K562 (cell line): ENCODE measurements around the gene CTBS. TPM values are rescaled to one million over a fixed set of nuclear protein-coding genes. Genes with fewer than 3 reads are reported as not detected.

Experiments used
- ATAC-seq: fragments of 200-7000 bp; cut with Tn5 transposase; 3 replicates; pipeline ENCODE4 v1.9.1; 2020; ENCODE audit warnings: moderate library complexity
- BruUV-seq: library from RNA; stranded (reverse); fragments of 400-500 nt; replicated peaks from 2 replicates; lab custom pipeline; 2021; lab: Mats Ljungman, UMichigan
- CTCF ChIA-PET: fragments of 300-600 bp; formaldehyde crosslinking; extraction: SDS; loops from one replicate; lab custom pipeline; 2021; ENCODE audit warnings: low intra/inter-chr PET ratio; lab: Yijun Ruan, JAX
- POLR2A ChIA-PET: fragments of 300-600, 350-650 bp; sonication (Branson Sonifier 250); formaldehyde crosslinking; extraction: SDS; loops from one replicate; lab custom pipeline; 2021; ENCODE audit warnings: antibody characterized with exemption, inconsistent platforms; lab: Yijun Ruan, JAX
- DNase-seq, 4 experiments: peaks; one replicate each; pipeline versions ENCODE4 v3.0.0 to v3.0.0-alpha.2; 2011 to 2018; ENCODE audit warnings: low spot score in 3 of 4, mixed read lengths in 3 of 4; ENCODE audit errors: extremely low read depth in 1 of 4
- FAIRE-seq: peaks from 2 replicates; lab custom pipeline; 2011; peaks lifted over from hg19 to GRCh38; lab: Jason Lieb, UNC
- H2AFZ ChIP-seq: 2 replicates; pipeline ENCODE4 v1.6.0; 2011; ENCODE audit warnings: low read depth, low read length, control low read depth, inconsistent platforms
- H3K27ac ChIP-seq: fragments of 200-600 bp; 3 replicates; pipeline ENCODE4 v1.8.0; 2011; ENCODE audit warnings: low read depth, mild to moderate bottlenecking, control low read depth, inconsistent platforms, low read length, moderate library complexity, mixed read lengths; ENCODE audit errors: extremely low read depth
- H3K27me3 ChIP-seq, 2 experiments: fragments of 300-600 bp in 1 of 2; 2 replicates in 1 of 2; 3 replicates in 1 of 2; pipeline versions ENCODE4 v1.6.0 to v1.8.0; 2011; ENCODE audit warnings: inconsistent platforms in 2 of 2, low read length in 2 of 2, mild to moderate bottlenecking in 1 of 2, mixed read lengths in 1 of 2, moderate library complexity in 1 of 2; ENCODE audit not compliant: control insufficient read depth in 2 of 2, insufficient read depth in 2 of 2
- H3K36me3 ChIP-seq: fragments of 300-600 bp; 3 replicates; pipeline ENCODE4 v1.8.0; 2011; ENCODE audit warnings: mild to moderate bottlenecking, low read length, inconsistent platforms; ENCODE audit not compliant: control insufficient read depth, insufficient read depth
- H3K4me1 ChIP-seq, 2 experiments: fragments of 200-600 bp in 1 of 2; replicated peaks in 1 of 2; 2 replicates in 1 of 2; 3 replicates in 1 of 2; pipeline versions ENCODE4 v1.5.1 to v1.8.0; 2011; ENCODE audit warnings: inconsistent platforms in 2 of 2, low read length in 2 of 2, mild to moderate bottlenecking in 1 of 2, mixed read lengths in 1 of 2, moderate library complexity in 1 of 2; ENCODE audit not compliant: control insufficient read depth in 2 of 2, insufficient read depth in 2 of 2
- H3K4me2 ChIP-seq: 2 replicates; pipeline ENCODE4 v1.6.1; 2011; ENCODE audit warnings: low read length, control low read depth, inconsistent platforms, mixed read lengths; ENCODE audit not compliant: insufficient read depth
- H3K4me3 ChIP-seq: fragments of 200-600 bp; sonication (generic), shearing (Covaris generic); 2 replicates; pipeline ENCODE4 v1.5.1; 2016; ENCODE audit warnings: control low read depth, inconsistent platforms
- H3K79me2 ChIP-seq: fragments of 200-600 bp; 3 replicates; pipeline ENCODE4 v1.8.0; 2011; ENCODE audit warnings: low read length, inconsistent platforms; ENCODE audit not compliant: control insufficient read depth, insufficient read depth
- H3K9ac ChIP-seq, 2 experiments: 2 replicates each; pipeline versions ENCODE4 v1.6.0 to v1.6.1; 2011; ENCODE audit warnings: low read depth in 2 of 2, low read length in 2 of 2, control low read depth in 1 of 2, inconsistent platforms in 1 of 2, mild to moderate bottlenecking in 1 of 2, mixed read lengths in 1 of 2; ENCODE audit not compliant: insufficient read depth in 1 of 2
- H3K9me1 ChIP-seq: one replicate; pipeline ENCODE4 v1.6.0; 2011; ENCODE audit warnings: inconsistent platforms, mild to moderate bottlenecking, low read length, moderate library complexity; ENCODE audit not compliant: control insufficient read depth, insufficient read depth
- H3K9me3 ChIP-seq: replicated peaks from 2 replicates; pipeline ENCODE4 v1.5.1; 2011; ENCODE audit warnings: low read depth, low read length, inconsistent platforms; ENCODE audit not compliant: control insufficient read depth, insufficient read depth
- H4K20me1 ChIP-seq: replicated peaks from 2 replicates; pipeline ENCODE4 v1.6.1; 2011; ENCODE audit warnings: low read length, inconsistent platforms, mixed read lengths; ENCODE audit not compliant: control insufficient read depth, insufficient read depth
- GATAD2B ChIP-seq: fragments of 450-650 bp; IDR thresholded peaks from 2 replicates; pipeline ENCODE4 v1.6.1; 2017; ENCODE audit warnings: mild to moderate bottlenecking, borderline replicate concordance
- IRF2 ChIP-seq: sonication (generic); formaldehyde crosslinking; IDR thresholded peaks from 2 replicates; pipeline ENCODE4 v1.8.1; 2022; ENCODE audit warnings: mild to moderate bottlenecking, missing genetic modification reagents
- KHSRP ChIP-seq: fragments of 450-650 bp; IDR thresholded peaks from 2 replicates; pipeline ENCODE4 v1.6.1; 2017
- NONO ChIP-seq, 2 experiments: fragments of 200-400 bp in 1 of 2; fragments of 450-650 bp in 1 of 2; formaldehyde crosslinking in 1 of 2; IDR thresholded peaks; 2 replicates each; pipeline ENCODE4 v1.6.1; 2017; ENCODE audit warnings: low read depth in 2 of 2, mild to moderate bottlenecking in 2 of 2, moderate library complexity in 2 of 2, low read length in 1 of 2
- SREBF1 ChIP-seq: fragments of 150-350 bp; IDR thresholded peaks from 2 replicates; pipeline ENCODE4 v1.6.1; 2014; ENCODE audit warnings: antibody characterized with exemption, low read depth, low read length, borderline replicate concordance
- SRSF3 ChIP-seq: fragments of 200-400 bp; formaldehyde crosslinking; IDR thresholded peaks from 2 replicates; pipeline ENCODE4 v1.6.1; 2016; ENCODE audit warnings: mild to moderate bottlenecking, low read length, moderate library complexity; ENCODE audit not compliant: insufficient read depth
- TFAM ChIP-seq: fragments of 250-450 bp; sonication (Bioruptor Pico); conservative IDR thresholded peaks from 2 replicates; pipeline ENCODE4 v1.5.0; 2021; ENCODE audit warnings: mild to moderate bottlenecking, moderate library complexity
- ZFP36 ChIP-seq: fragments of 150-350 bp; IDR thresholded peaks from 2 replicates; pipeline ENCODE4 v1.6.1; 2018; ENCODE audit warnings: low read length, low read depth; ENCODE audit not compliant: partially characterized antibody
- ZNF707 ChIP-seq: fragments of 250-450 bp; sonication (Bioruptor Pico); conservative IDR thresholded peaks from 2 replicates; pipeline ENCODE4 v1.8.0; 2022; ENCODE audit warnings: inconsistent platforms, mild to moderate bottlenecking, moderate library complexity
- WGBS: fragments of 100-300 bp; shearing (Covaris generic); methylation state at CpG from one replicate; pipeline ENCODE4 v1.1.6; 2016; ENCODE audit warnings: low coverage, mixed read lengths; ENCODE audit not compliant: insufficient coverage; ENCODE audit errors: missing lambda C conversion rate; 5-methylcytosine and 5-hydroxymethylcytosine counted together
- in situ Hi-C: fragments of 300-500 bp; cut with MboI; formaldehyde crosslinking; loops from 4 replicates; pipeline ENCODE4 v1.15.0; 2018; ENCODE audit warnings: inconsistent platforms, mixed read lengths
- intact Hi-C: fragments of 100-400 bp; cut with micrococcal nuclease; formaldehyde crosslinking; loops from 2 replicates; pipeline ENCODE4 v1.14.2; 2022
- polyA plus RNA-seq, 8 experiments: library from polyadenylated mRNA; depleted of rRNA in 4 of 8; stranded (reverse) in 5 of 8; unstranded in 3 of 8; fragments of >200 nt; fragmentation: Nextera tagmentation in 2 of 8; fragmentation: Illumina TruSeq in 1 of 8; extraction: Ambion mirVana in 2 of 8; extraction: Trizol in 1 of 8; gene quantifications; 2 replicates each; pipeline versions ENCODE4 v1.2.1 to v1.2.3, GENCODE V29; 2011 to 2014; ENCODE audit warnings: inconsistent platforms in 1 of 8, missing spikeins in 1 of 8
- total RNA-seq, 7 experiments: library from RNA; depleted of rRNA in 6 of 7; stranded (reverse); fragments of >200 nt in 6 of 7; fragmentation: Illumina TruSeq in 2 of 7; extraction: Trizol in 2 of 7; gene quantifications; 2 replicates each; pipeline versions ENCODE4 v1.2.1 to v1.2.3, GENCODE V29; 2011 to 2021; ENCODE audit warnings: low replicate concordance in 1 of 7

Gene CTBS
- total and polyA plus RNA-seq, 9 of the 15 experiments (the other 6 are each of a cell fraction or from before 2014, with no cell fraction given) = 3.0 to 19.8 (median 9.9) TPM

DNA sequence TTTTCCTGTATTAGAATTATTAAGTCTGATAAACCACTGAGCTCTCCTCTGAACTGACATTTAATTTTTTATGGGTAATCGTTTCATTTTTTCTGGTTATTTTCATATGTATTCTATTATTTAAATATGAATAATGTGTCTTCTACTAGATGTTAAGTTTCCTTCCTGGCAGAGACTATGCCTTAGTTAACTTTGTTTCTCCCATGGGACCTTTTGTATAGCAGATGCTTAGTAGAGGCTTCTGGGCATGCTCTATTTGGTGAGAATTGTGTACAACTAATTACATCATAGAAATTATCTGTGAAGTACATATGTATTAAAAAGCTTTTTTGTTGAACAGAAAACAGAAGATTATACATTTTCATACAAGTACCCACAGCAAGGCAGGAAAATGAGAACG lies 23.4 kb downstream of the CTBS start:
- Histone ChIP-seq H4K20me1 (no peaks in the 10 kb centered on the region), H3K4me2 (no peak overlapping the region), H3K4me3 (no peak overlapping the region), H3K9me3 (no peaks in the 10 kb centered on the region), H3K79me2 (no peaks in the 10 kb centered on the region), H3K27me3 (no peaks in the 10 kb centered on the region), H3K9me1 (no peaks in the 10 kb centered on the region), H3K27ac (no peak overlapping the region), H3K9ac (no peak overlapping the region), H3K4me1 (no peaks in the 10 kb centered on the region), H3K36me3 (no peaks in the 10 kb centered on the region; the same call in 2 of the 3 replicates), H2AFZ (no peak overlapping the region)
- ChIA-PET CTCF (no interaction called here), POLR2A (interaction anchor here (0.6 to 1.3 kb wide), 4 partner anchors 10 to 547 kb away, joined by 3 to 5 read pairs (median 3); no protein-coding TSS in a partner anchor)
- in situ Hi-C loops = no loop called here
- no peak for DNase-seq
- no peak for TF ChIP-seq GATAD2B
- TF ChIP-seq KHSRP = no peak
- TF ChIP-seq ZFP36 = no peak
- TF ChIP-seq IRF2 (CRISPR knock-in tag) = no peak
- TF ChIP-seq ZNF707 (CRISPR knock-in tag) = no peak
- TF ChIP-seq TFAM (CRISPR knock-in tag) = no peak
- no peak for TF ChIP-seq SRSF3
- no peak for TF ChIP-seq NONO (IDR thresholded peaks at IDR 0.05; ENCODE audit: low read depth in 2 of 2, low read length in 1 of 2)
- TF ChIP-seq SREBF1 = no peak
- FAIRE-seq = no peak
- intact Hi-C loops = no loop called here
- no peak for ATAC-seq
- BruUV-seq = no TSS peak
- 73% methylated on average over 2 of the region's 2 CpGs for WGBS
